Endothelial cell of umbilical vein (primary cell): Measurements from ENCODE around the gene FAAP100.

Source experiments
- EZH2 ChIP-seq: IDR thresholded peaks from 2 replicates; pipeline ENCODE4 v1.6.1; 2012; ENCODE audit warnings: borderline replicate concordance, low read depth, mild to moderate bottlenecking, moderate library complexity, low read length, inconsistent platforms; ENCODE audit not compliant: severe bottlenecking
- FOS ChIP-seq: IDR thresholded peaks from 2 replicates; pipeline ENCODE4 v1.6.1; 2011; ENCODE audit warnings: mild to moderate bottlenecking, low read length, moderate library complexity, borderline replicate concordance; ENCODE audit not compliant: insufficient read depth
- GATA2 ChIP-seq: IDR thresholded peaks from 2 replicates; pipeline ENCODE4 v1.7.0; 2011; ENCODE audit warnings: low read depth, mild to moderate bottlenecking, moderate library complexity, mixed read lengths, low read length; ENCODE audit not compliant: insufficient read length, insufficient read depth
- JUN ChIP-seq: IDR thresholded peaks from 2 replicates; pipeline ENCODE4 v1.6.1; 2011; ENCODE audit warnings: borderline replicate concordance, low read depth; ENCODE audit not compliant: insufficient read length, insufficient read depth
- MAX ChIP-seq: IDR thresholded peaks from 2 replicates; pipeline ENCODE4 v1.6.1; 2011; ENCODE audit not compliant: insufficient read depth, insufficient read length
- MYC ChIP-seq: IDR thresholded peaks from one replicate; pipeline ENCODE4 v1.6.1; 2011; ENCODE audit warnings: mild to moderate bottlenecking, low read depth, low read length
- POLR2A ChIP-seq: IDR thresholded peaks from 2 replicates; pipeline ENCODE4 v1.6.1; 2012; ENCODE audit warnings: low read depth, mild to moderate bottlenecking, control low read depth, low read length
- POLR2AphosphoS5 ChIP-seq: IDR thresholded peaks from 2 replicates; pipeline ENCODE4 v1.6.1; 2012; ENCODE audit warnings: low read depth, mild to moderate bottlenecking, control low read depth, low read length, moderate library complexity; ENCODE audit not compliant: insufficient read depth
- TF ChIP-seq, protein P1 (sequence below), 2 donors: IDR thresholded peaks; 1 replicate in 1 of 2; 2 replicates in 1 of 2; pipeline ENCODE4 v1.5.1; 2011; ENCODE audit warnings: low read length in 2 of 2, mild to moderate bottlenecking in 2 of 2, moderate library complexity in 2 of 2, control low read depth in 1 of 2, inconsistent platforms in 1 of 2, low read depth in 1 of 2; ENCODE audit not compliant: insufficient read depth in 1 of 2; ENCODE audit errors: extremely low read depth in 1 of 2

DNA sequence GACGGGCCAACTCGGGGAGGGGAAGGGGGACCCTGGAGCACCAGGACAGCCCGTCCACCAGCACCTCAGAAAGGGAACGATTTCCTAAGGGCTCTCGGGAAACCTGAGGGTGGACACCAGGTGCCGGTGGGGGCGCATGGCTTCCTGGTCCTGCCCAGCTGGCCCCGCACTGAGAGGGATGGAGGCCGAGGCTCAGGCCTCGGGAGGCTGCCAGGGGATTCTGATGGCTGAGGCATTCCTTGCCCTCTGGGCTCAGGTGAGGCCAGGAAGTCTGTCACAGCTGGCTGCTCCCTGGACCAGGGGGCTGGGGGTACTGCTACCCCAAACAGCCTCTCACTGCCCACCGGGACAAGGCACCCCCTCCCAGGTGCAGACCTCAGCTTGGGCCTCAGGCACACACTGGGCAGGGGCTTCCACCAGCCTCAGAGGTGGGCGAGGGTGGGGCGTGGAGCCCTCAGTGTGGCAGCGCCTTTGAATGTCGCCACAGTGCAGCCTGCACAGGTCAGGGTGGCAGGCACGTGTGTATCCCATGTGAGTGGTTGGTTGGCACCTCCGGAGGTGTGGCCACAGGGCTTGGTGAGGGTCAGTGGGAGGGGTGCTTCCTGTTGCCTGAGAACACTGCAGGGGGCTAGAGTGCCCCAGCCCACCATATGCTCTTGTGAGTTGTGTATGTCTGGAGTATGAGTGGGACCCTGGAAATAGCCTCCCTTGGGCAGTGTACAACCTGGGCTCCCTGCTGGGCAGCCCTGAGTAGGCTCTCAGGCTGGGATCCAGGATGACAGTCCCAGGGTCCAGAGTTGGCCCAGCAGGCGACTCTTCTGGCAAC, 27.9 kb downstream of the FAAP100 start:
- TF ChIP-seq, protein P1, sequence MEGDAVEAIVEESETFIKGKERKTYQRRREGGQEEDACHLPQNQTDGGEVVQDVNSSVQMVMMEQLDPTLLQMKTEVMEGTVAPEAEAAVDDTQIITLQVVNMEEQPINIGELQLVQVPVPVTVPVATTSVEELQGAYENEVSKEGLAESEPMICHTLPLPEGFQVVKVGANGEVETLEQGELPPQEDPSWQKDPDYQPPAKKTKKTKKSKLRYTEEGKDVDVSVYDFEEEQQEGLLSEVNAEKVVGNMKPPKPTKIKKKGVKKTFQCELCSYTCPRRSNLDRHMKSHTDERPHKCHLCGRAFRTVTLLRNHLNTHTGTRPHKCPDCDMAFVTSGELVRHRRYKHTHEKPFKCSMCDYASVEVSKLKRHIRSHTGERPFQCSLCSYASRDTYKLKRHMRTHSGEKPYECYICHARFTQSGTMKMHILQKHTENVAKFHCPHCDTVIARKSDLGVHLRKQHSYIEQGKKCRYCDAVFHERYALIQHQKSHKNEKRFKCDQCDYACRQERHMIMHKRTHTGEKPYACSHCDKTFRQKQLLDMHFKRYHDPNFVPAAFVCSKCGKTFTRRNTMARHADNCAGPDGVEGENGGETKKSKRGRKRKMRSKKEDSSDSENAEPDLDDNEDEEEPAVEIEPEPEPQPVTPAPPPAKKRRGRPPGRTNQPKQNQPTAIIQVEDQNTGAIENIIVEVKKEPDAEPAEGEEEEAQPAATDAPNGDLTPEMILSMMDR (IDR thresholded peaks at IDR 0.05; ENCODE audit: extremely low read depth in 1 of 2, insufficient read depth in 1 of 2, low read depth in 1 of 2, low read length in 2 of 2): no peak
- TF ChIP-seq EZH2: no peak
- no peak for TF ChIP-seq POLR2A
- TF ChIP-seq POLR2AphosphoS5: no peak
- no peak for TF ChIP-seq GATA2
- no peak for TF ChIP-seq MYC
- no peak for TF ChIP-seq JUN
- no peak for TF ChIP-seq MAX
- TF ChIP-seq FOS: no peak
